GM12878 (cell line): ENCODE measurements around the gene HHAT. TPM values are rescaled to one million over a fixed set of nuclear protein-coding genes. Genes with fewer than 3 reads are reported as not detected.

Source experiments
- ATAC-seq: fragments of 200-7000 bp; cut with Tn5 transposase; 3 replicates; pipeline ENCODE4 v1.9.1; 2020; ENCODE audit warnings: mild to moderate bottlenecking, moderate library complexity
- BruUV-seq: library from RNA; stranded (reverse); fragments of 400-500 nt; replicated peaks from 2 replicates; lab custom pipeline; 2021; lab: Mats Ljungman, UMichigan
- CTCF ChIA-PET: fragments of 300-600 bp; sonication (Branson Sonifier 250); formaldehyde crosslinking; extraction: SDS; loops from one replicate; lab custom pipeline; 2021; ENCODE audit warnings: inconsistent platforms; lab: Yijun Ruan, JAX
- POLR2A ChIA-PET: fragments of 350-600 bp; formaldehyde crosslinking; extraction: SDS; loops from one replicate; lab custom pipeline; 2021; ENCODE audit warnings: inconsistent platforms; lab: Charles Lee
- RAD21 ChIA-PET: fragments of 300-600 bp; sonication (Branson Sonifier 250); formaldehyde crosslinking; loops from one replicate; lab custom pipeline; 2023; ENCODE audit warnings: antibody characterized with exemption; ENCODE audit not compliant: unreplicated experiment; lab: Charles Lee
- SMC1A ChIA-PET: fragments of 300-600 bp; sonication (Branson Sonifier 250); formaldehyde crosslinking; loops from one replicate; lab custom pipeline; 2023; ENCODE audit not compliant: unreplicated experiment, uncharacterized antibody; lab: Charles Lee
- DNase-seq: peaks from one replicate; pipeline ENCODE4 v3.0.0-alpha.2; 2011; ENCODE audit warnings: low read depth, low spot score
- FAIRE-seq: peaks from 3 replicates; lab custom pipeline; 2011; peaks lifted over from hg19 to GRCh38; lab: Jason Lieb, UNC
- H2AFZ ChIP-seq: 2 replicates; pipeline ENCODE4 v1.6.0; 2011; ENCODE audit warnings: low read depth, low read length, control low read depth; ENCODE audit not compliant: control insufficient read depth
- H3K27ac ChIP-seq: 2 replicates; pipeline ENCODE4 v1.5.1; 2011; ENCODE audit warnings: control low read depth; ENCODE audit not compliant: control insufficient read depth, insufficient read depth
- H3K27me3 ChIP-seq, 2 experiments: replicated peaks in 1 of 2; 2 replicates each; pipeline versions ENCODE4 v1.6.0 to v1.6.1; 2011; ENCODE audit warnings: low read length in 1 of 2; ENCODE audit not compliant: control insufficient read depth in 2 of 2, insufficient read depth in 2 of 2
- H3K36me3 ChIP-seq, 2 experiments: 2 replicates each; pipeline ENCODE4 v1.5.1; 2011; ENCODE audit warnings: low read length in 1 of 2; ENCODE audit not compliant: control insufficient read depth in 2 of 2, insufficient read depth in 2 of 2
- H3K4me1 ChIP-seq: 2 replicates; pipeline ENCODE4 v1.6.1; 2011; ENCODE audit warnings: mild to moderate bottlenecking, low read length, moderate library complexity, mixed read lengths; ENCODE audit not compliant: control insufficient read depth, insufficient read depth
- H3K4me2 ChIP-seq: 2 replicates; pipeline ENCODE4 v1.6.0; 2011; ENCODE audit warnings: control low read depth; ENCODE audit not compliant: control insufficient read depth, insufficient read depth
- H3K4me3 ChIP-seq: fragments of 200-600 bp; sonication (generic); 2 replicates; pipeline ENCODE4 v1.5.1; 2016
- H3K79me2 ChIP-seq: 2 replicates; pipeline ENCODE4 v1.6.0; 2011; ENCODE audit warnings: low read length; ENCODE audit not compliant: control insufficient read depth, insufficient read depth
- H3K9ac ChIP-seq: 2 replicates; pipeline ENCODE4 v1.8.0; 2011; ENCODE audit warnings: low read length, control low read depth, mixed read lengths; ENCODE audit not compliant: control insufficient read depth, insufficient read depth
- H3K9me3 ChIP-seq: replicated peaks from 3 replicates; pipeline ENCODE4 v1.5.1; 2011; ENCODE audit warnings: mild to moderate bottlenecking, low read length; ENCODE audit not compliant: control insufficient read depth, insufficient read depth
- H4K20me1 ChIP-seq: 2 replicates; pipeline ENCODE4 v1.6.0; 2011; ENCODE audit not compliant: control insufficient read depth, insufficient read depth
- ASH2L ChIP-seq: fragments of 300-600, 200-600 bp; sonication (generic); IDR thresholded peaks from 2 replicates; pipeline ENCODE4 v1.6.1; 2017; ENCODE audit warnings: low read depth, mild to moderate bottlenecking, borderline replicate concordance
- BCL11A ChIP-seq: IDR thresholded peaks from 2 replicates; pipeline ENCODE4 v1.6.1; 2011; ENCODE audit warnings: low read depth, low read length
- CHD2 ChIP-seq: IDR thresholded peaks from 2 replicates; pipeline ENCODE4 v1.6.1; 2011; ENCODE audit warnings: low read depth, low read length, improper control_type of control experiment, borderline replicate concordance
- ESRRA ChIP-seq: IDR thresholded peaks from 2 replicates; pipeline ENCODE4 v1.6.1; 2012; ENCODE audit warnings: mild to moderate bottlenecking, low read length, improper control_type of control experiment
- ETV6 ChIP-seq, 2 experiments: fragments of 450-650 bp in 1 of 2; IDR thresholded peaks in 1 of 2; conservative IDR thresholded peaks in 1 of 2; 2 replicates each; pipeline ENCODE4 v1.6.1; 2014; ENCODE audit warnings: antibody characterized with exemption in 1 of 2, borderline replicate concordance in 1 of 2, low read depth in 1 of 2, mild to moderate bottlenecking in 1 of 2, moderate library complexity in 1 of 2
- FOXK2 ChIP-seq: fragments of 450-650 bp; IDR thresholded peaks from 2 replicates; pipeline ENCODE4 v1.6.1; 2017; ENCODE audit warnings: mild to moderate bottlenecking, moderate library complexity
- IKZF1 ChIP-seq: fragments of 450-650 bp; conservative IDR thresholded peaks from 2 replicates; pipeline ENCODE4 v1.6.1; 2017; ENCODE audit warnings: antibody characterized with exemption, mild to moderate bottlenecking
- MYB ChIP-seq: fragments of 150-350 bp; IDR thresholded peaks from 2 replicates; pipeline ENCODE4 v1.6.1; 2014; ENCODE audit warnings: mild to moderate bottlenecking, low read depth, low read length, borderline replicate concordance
- NBN ChIP-seq: fragments of 450-650 bp; IDR thresholded peaks from 2 replicates; pipeline ENCODE4 v1.6.1; 2016
- POLR2AphosphoS5 ChIP-seq: IDR thresholded peaks from 2 replicates; pipeline ENCODE4 v1.6.1; 2011; ENCODE audit warnings: mild to moderate bottlenecking, low read length, inconsistent platforms
- RUNX3 ChIP-seq: IDR thresholded peaks from 2 replicates; pipeline ENCODE4 v1.6.1; 2012; ENCODE audit warnings: low read length, inconsistent platforms
- SMAD1 ChIP-seq: fragments of 450-650 bp; IDR thresholded peaks from 2 replicates; pipeline ENCODE4 v1.6.1; 2018; ENCODE audit warnings: mild to moderate bottlenecking, low read depth; ENCODE audit not compliant: partially characterized antibody
- SP1 ChIP-seq: IDR thresholded peaks from one replicate; pipeline ENCODE4 v1.6.1; 2011; ENCODE audit warnings: low read depth, low read length
- TARDBP ChIP-seq: IDR thresholded peaks from 2 replicates; pipeline ENCODE4 v1.6.1; 2016; ENCODE audit warnings: borderline replicate concordance
- ZNF384 ChIP-seq: IDR thresholded peaks from 2 replicates; pipeline ENCODE4 v1.6.1; 2012; ENCODE audit warnings: low read depth, mild to moderate bottlenecking, low read length, improper control_type of control experiment, borderline replicate concordance
- WGBS: methylation state at CpG from one replicate; pipeline ENCODE4 v1.1.6; 2016; ENCODE audit warnings: low lambda C conversion rate; ENCODE audit not compliant: insufficient replicate concordance, insufficient coverage; ENCODE audit errors: missing lambda C conversion rate; 5-methylcytosine and 5-hydroxymethylcytosine counted together
- in situ Hi-C: fragments of 300-500 bp; cut with MboI; formaldehyde crosslinking; loops from 9 replicates; pipeline ENCODE4 v1.14.3; 2018; ENCODE audit warnings: mixed read lengths
- intact Hi-C: fragments of 100-400 bp; cut with micrococcal nuclease; formaldehyde crosslinking; loops from one replicate; pipeline ENCODE4 v1.14.2; 2022; ENCODE audit not compliant: unreplicated experiment
- polyA plus RNA-seq, 11 experiments: library from polyadenylated mRNA; depleted of rRNA in 4 of 11; unstranded in 6 of 11; stranded (reverse) in 5 of 11; fragments of >200 nt; fragmentation: Nextera tagmentation in 4 of 11; fragmentation: Illumina TruSeq in 1 of 11; extraction: Ambion mirVana in 4 of 11; extraction: Trizol in 1 of 11; gene quantifications; 1 replicate in 1 of 11; 2 replicates in 10 of 11; pipeline versions ENCODE4 v1.2.1 to v1.2.3, GENCODE V29; 2011 to 2016; ENCODE audit warnings: inconsistent platforms in 2 of 11, missing spikeins in 2 of 11, low read depth in 1 of 11
- total RNA-seq, 4 experiments: library from RNA; depleted of rRNA in 3 of 4; stranded (reverse); fragments of >200 nt in 3 of 4; fragmentation: Illumina TruSeq in 1 of 4; extraction: Trizol in 1 of 4; gene quantifications; 2 replicates each; pipeline versions ENCODE4 v1.2.1 to v1.2.3, GENCODE V29; 2013 to 2021
- TF ChIP-seq, protein P1 (sequence below): IDR thresholded peaks from 2 replicates; pipeline ENCODE4 v1.6.1; 2012; ENCODE audit warnings: mild to moderate bottlenecking, low read depth, low read length
- TF ChIP-seq, protein P2 (sequence below): IDR thresholded peaks from 2 replicates; pipeline ENCODE4 v1.6.1; 2012; ENCODE audit warnings: low read depth, low read length, improper control_type of control experiment
- TF ChIP-seq, protein P3 (sequence below): fragments of 150-350 bp; IDR thresholded peaks from 2 replicates; pipeline ENCODE4 v1.6.1; 2014; ENCODE audit warnings: mild to moderate bottlenecking, low read depth, low read length

Gene HHAT
- total and polyA plus RNA-seq, 10 of the 15 experiments (the other 5 are each of a cell fraction or from before 2014, with no cell fraction given): 1.2 to 37.6 (median 2.6) TPM

DNA sequence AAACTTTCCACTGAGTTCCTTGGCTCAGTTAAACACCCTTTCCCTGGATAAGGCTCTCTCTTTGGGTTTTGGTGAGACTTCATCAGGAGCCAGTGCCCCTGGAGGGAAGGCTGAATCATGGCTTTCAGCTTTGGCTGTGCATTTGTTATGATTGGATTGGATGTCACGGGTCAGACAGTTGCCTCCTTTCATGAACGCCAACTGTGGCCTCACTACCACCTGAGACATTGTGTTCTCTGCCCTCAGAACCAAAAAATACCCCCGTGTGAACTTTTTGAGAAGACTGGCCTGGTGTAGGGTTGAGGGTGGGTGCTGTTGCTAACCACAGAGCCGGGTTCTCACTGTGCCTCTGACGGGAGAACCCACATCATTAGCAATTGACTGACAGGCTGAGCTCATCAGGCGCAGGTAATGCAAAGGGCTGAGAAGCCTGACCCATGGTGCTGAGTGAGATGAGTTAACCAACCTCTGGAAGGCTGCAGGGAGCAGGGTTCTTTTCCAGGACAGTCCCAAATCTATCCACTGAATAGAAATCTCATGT, 65.6 kb downstream of the HHAT start:
- Histone ChIP-seq H3K9ac (no peak overlapping the region), H2AFZ (no peak overlapping the region), H4K20me1 (no peaks in the 10 kb centered on the region), H3K36me3 (no peaks in the 10 kb centered on the region), H3K4me2 (no peak overlapping the region), H3K9me3 (no peaks in the 10 kb centered on the region; the same call in 2 of the 3 replicates), H3K27me3 (no peaks in the 10 kb centered on the region), H3K79me2 (no peaks in the 10 kb centered on the region), H3K4me1 (no peaks in the 10 kb centered on the region), H3K27ac (no peak overlapping the region), H3K4me3 (no peak overlapping the region)
- in situ Hi-C loops: no loop called here
- ATAC-seq (peak; percentile 80), FAIRE-seq (peak; percentile 23), DNase-seq (peak; percentile 80)
- 2% methylated on average over 6 of the region's 6 CpGs for WGBS
- ChIA-PET POLR2A (interaction anchor here (0.6 to 14.7 kb wide), 12 partner anchors 9 to 737 kb away, joined by 3 to 224 read pairs (median 5); partner anchors contain the start of gene HHAT), RAD21 (interaction anchor here (0.9 to 16.6 kb wide), 11 partner anchors 9 to 70 kb away, joined by 3 to 415 read pairs (median 24); no protein-coding TSS in a partner anchor), SMC1A (interaction anchor here (0.6 to 26.8 kb wide), 8 partner anchors 9 to 76 kb away, joined by 3 to 683 read pairs (median 23); no protein-coding TSS in a partner anchor), CTCF (interaction anchor here (0.9 to 14.5 kb wide), 13 partner anchors 10 to 64 kb away, joined by 3 to 379 read pairs (median 5); no protein-coding TSS in a partner anchor)
- intact Hi-C loops: loop anchor here (5.0 kb wide), 1 partner anchor 737 kb away; no protein-coding TSS in a partner anchor
- TSS peak; percentile 93 for BruUV-seq
- TF ChIP-seq, protein P1, sequence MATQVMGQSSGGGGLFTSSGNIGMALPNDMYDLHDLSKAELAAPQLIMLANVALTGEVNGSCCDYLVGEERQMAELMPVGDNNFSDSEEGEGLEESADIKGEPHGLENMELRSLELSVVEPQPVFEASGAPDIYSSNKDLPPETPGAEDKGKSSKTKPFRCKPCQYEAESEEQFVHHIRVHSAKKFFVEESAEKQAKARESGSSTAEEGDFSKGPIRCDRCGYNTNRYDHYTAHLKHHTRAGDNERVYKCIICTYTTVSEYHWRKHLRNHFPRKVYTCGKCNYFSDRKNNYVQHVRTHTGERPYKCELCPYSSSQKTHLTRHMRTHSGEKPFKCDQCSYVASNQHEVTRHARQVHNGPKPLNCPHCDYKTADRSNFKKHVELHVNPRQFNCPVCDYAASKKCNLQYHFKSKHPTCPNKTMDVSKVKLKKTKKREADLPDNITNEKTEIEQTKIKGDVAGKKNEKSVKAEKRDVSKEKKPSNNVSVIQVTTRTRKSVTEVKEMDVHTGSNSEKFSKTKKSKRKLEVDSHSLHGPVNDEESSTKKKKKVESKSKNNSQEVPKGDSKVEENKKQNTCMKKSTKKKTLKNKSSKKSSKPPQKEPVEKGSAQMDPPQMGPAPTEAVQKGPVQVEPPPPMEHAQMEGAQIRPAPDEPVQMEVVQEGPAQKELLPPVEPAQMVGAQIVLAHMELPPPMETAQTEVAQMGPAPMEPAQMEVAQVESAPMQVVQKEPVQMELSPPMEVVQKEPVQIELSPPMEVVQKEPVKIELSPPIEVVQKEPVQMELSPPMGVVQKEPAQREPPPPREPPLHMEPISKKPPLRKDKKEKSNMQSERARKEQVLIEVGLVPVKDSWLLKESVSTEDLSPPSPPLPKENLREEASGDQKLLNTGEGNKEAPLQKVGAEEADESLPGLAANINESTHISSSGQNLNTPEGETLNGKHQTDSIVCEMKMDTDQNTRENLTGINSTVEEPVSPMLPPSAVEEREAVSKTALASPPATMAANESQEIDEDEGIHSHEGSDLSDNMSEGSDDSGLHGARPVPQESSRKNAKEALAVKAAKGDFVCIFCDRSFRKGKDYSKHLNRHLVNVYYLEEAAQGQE: no peak
- TF ChIP-seq NBN (0 out of 2 replicates have a peak, but pooled peaks have one; percentile 11), ESRRA (0 out of 2 replicates have a peak, but pooled peaks have one; percentile 23), SMAD1 (peak; percentile 94), BCL11A (peak; percentile 95), IKZF1 (peak; percentile 87), SP1 (peak; percentile 47), FOXK2 (no peak), CHD2 (peak; percentile 82), RUNX3 (peak; percentile 36; the same call in 1 of the 2 replicates), ASH2L (no peak), TARDBP (no peak), POLR2AphosphoS5 (peak; percentile 28; the same call in 1 of the 2 replicates), ETV6 (conservative IDR thresholded peaks at IDR 0.05 in 1 of 2, IDR thresholded peaks at IDR 0.05 in 1 of 2; ENCODE audit: borderline replicate concordance in 1 of 2, low read depth in 1 of 2) (no peak), MYB (0 out of 2 replicates have a peak, but pooled peaks have one; percentile 45), ZNF384 (peak; percentile 57; the same call in 1 of the 2 replicates)
- TF ChIP-seq, protein P2, sequence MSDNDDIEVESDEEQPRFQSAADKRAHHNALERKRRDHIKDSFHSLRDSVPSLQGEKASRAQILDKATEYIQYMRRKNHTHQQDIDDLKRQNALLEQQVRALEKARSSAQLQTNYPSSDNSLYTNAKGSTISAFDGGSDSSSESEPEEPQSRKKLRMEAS: no peak
- TF ChIP-seq, protein P3, sequence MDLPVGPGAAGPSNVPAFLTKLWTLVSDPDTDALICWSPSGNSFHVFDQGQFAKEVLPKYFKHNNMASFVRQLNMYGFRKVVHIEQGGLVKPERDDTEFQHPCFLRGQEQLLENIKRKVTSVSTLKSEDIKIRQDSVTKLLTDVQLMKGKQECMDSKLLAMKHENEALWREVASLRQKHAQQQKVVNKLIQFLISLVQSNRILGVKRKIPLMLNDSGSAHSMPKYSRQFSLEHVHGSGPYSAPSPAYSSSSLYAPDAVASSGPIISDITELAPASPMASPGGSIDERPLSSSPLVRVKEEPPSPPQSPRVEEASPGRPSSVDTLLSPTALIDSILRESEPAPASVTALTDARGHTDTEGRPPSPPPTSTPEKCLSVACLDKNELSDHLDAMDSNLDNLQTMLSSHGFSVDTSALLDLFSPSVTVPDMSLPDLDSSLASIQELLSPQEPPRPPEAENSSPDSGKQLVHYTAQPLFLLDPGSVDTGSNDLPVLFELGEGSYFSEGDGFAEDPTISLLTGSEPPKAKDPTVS: no peak
